ENCODE measurements around the gene MEGF9. TPM values are rescaled to one million over a fixed set of nuclear protein-coding genes. Genes with fewer than 3 reads are reported as not detected.

The MEGF9 gene
- total and polyA plus RNA-seq, 12 donors = 3.9 to 28.5 (median 19.7) TPM

DNA sequence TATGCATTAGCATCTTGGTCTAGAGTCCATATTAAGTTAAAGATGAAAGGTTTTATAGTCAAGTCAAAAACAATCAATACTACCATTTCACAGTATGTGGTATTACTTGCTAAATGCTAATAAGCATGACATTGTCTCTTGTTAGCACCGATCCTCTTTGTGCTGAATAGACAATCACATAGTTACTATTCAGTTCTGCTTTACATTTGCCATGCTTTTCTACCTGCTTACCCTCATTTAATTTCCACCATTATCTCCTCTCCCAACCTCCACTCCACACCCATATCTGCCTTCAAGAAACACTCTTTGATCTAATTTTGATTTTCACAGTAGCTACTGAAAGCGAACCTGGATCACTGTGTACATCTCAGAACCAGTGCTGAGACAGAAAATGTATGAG is 16.8 kb downstream of the MEGF9 start:
- 86 to 93% (median 89%) methylated on average over 2 of the region's 2 CpGs for WGBS, 4 donors
- H3K27me3 ChIP-seq = no peaks in the 10 kb centered on the region
- no peak for DNase-seq
- no peak overlapping the region for H3K27ac ChIP-seq
- H3K4me3 ChIP-seq = no peak overlapping the region
- intact Hi-C loops (cut with DNase I) = no loop called here
- H3K36me3 ChIP-seq (replicated peaks in 1 of 2) = no peaks in the 10 kb centered on the region
- H3K9me3 ChIP-seq (replicated peaks in 1 of 3) = no peaks in the 10 kb centered on the region
- TF ChIP-seq, protein P1, sequence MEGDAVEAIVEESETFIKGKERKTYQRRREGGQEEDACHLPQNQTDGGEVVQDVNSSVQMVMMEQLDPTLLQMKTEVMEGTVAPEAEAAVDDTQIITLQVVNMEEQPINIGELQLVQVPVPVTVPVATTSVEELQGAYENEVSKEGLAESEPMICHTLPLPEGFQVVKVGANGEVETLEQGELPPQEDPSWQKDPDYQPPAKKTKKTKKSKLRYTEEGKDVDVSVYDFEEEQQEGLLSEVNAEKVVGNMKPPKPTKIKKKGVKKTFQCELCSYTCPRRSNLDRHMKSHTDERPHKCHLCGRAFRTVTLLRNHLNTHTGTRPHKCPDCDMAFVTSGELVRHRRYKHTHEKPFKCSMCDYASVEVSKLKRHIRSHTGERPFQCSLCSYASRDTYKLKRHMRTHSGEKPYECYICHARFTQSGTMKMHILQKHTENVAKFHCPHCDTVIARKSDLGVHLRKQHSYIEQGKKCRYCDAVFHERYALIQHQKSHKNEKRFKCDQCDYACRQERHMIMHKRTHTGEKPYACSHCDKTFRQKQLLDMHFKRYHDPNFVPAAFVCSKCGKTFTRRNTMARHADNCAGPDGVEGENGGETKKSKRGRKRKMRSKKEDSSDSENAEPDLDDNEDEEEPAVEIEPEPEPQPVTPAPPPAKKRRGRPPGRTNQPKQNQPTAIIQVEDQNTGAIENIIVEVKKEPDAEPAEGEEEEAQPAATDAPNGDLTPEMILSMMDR (IDR thresholded peaks at IDR 0.05) = no peak
- TF ChIP-seq POLR2A (IDR thresholded peaks at IDR 0.05) = no peak
- H3K4me1 ChIP-seq (replicated peaks in 1 of 2) = peaks cover 9 to 28% of the 10 kb centered on the region in 2 donors

DNA sequence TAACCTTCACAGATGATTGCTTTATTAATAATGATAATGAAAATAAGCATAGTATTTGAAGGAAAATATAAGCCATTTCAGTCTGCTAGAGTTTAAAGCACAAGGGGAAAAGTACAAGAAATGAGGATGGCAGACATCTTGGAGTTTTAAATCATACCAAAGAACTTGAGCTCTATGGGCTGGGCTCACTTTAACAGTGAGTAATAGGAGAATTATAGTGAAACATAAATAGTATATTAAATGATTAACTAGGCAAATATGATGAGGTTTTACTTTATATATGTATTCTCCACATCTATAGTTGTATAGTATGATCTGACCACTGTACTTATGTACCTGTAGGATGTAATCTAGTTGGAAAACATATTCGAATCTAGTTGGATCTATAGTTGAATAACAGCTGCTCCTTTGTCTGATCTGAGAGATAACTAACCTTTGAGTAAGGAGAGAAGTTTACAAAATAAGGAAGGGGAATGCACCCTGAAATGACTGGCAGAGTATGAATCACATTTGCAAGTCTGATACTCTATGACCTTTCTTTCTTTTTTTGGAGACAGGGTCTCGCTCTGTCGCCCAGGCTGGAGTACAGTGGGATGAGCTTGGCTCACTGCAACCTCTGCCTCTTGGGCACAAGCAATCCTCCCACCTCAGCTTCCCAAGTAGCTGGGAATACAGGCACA is 17.6 kb downstream of the MEGF9 start:
- DNase-seq = no peak
- Histone ChIP-seq H3K27me3 (no peaks in the 10 kb centered on the region), H3K4me3 (no peak overlapping the region), H3K27ac (peak overlapping the region in 1 of 5 donors; percentile 25), H3K9me3 (replicated peaks in 1 of 3) (no peaks in the 10 kb centered on the region), H3K36me3 (replicated peaks in 1 of 2) (no peaks in the 10 kb centered on the region), H3K4me1 (replicated peaks in 1 of 2) (peaks cover 9 to 28% of the 10 kb centered on the region in 2 donors)
- intact Hi-C loops (cut with DNase I) = no loop called here
- TF ChIP-seq POLR2A (IDR thresholded peaks at IDR 0.05) = no peak
- TF ChIP-seq, protein P1 (IDR thresholded peaks at IDR 0.05) = no peak
- 39 to 61% (median 41%) methylated on average over 3 of the region's 3 CpGs for WGBS, 4 donors

DNA sequence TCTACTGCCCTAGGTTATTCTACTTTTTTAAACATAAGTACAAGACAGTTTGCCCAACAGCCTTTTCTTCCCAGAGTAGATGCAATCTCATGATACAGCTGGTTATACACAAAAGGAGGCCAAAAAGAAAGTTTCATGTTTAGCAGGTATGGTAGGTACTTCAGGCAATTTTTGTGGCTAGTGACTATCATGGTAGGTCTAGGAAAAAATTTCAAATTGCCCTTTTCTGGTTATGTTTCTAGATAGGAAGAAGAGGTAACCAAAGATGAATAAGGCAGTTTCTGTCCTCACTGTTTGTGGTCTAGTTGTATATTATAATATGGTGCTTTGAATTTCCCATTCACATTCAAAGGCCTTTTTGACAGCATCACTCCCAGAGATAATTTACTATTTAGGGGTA is 19.7 kb downstream of the MEGF9 start:
- no peak overlapping the region for H3K4me3 ChIP-seq
- no peaks in the 10 kb centered on the region for H3K9me3 ChIP-seq (replicated peaks in 1 of 3)
- intact Hi-C loops (cut with DNase I) = no loop called here
- TF ChIP-seq POLR2A (IDR thresholded peaks at IDR 0.05) = no peak
- TF ChIP-seq, protein P1 (IDR thresholded peaks at IDR 0.05) = no peak
- H3K4me1 ChIP-seq (replicated peaks in 1 of 2) = peaks cover 9 to 28% of the 10 kb centered on the region in 2 donors
- H3K27ac ChIP-seq = no peak overlapping the region
- no peaks in the 10 kb centered on the region for H3K27me3 ChIP-seq
- no peaks in the 10 kb centered on the region for H3K36me3 ChIP-seq (replicated peaks in 1 of 2)
- DNase-seq = no peak

DNA sequence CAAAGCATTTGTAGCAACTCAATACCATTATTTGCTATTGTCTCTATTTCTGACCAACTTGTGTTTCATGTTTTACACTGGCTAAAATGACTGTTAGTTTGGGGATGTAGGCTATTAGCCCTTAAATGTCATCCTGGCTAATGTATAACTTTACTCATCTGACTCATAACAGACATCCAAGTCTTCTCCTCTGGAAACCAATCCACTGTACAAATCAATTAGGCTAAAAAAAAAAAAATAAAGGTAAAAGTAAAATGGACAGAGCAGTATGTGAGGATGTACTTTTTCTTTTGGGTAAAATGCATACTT is 20.6 kb downstream of the MEGF9 start:
- H3K36me3 ChIP-seq (replicated peaks in 1 of 2) = no peaks in the 10 kb centered on the region
- intact Hi-C loops (cut with DNase I) = no loop called here
- no peak for DNase-seq
- no peak for TF ChIP-seq POLR2A (IDR thresholded peaks at IDR 0.05)
- TF ChIP-seq, protein P1 (IDR thresholded peaks at IDR 0.05) = no peak
- no peaks in the 10 kb centered on the region for H3K27me3 ChIP-seq
- no peak overlapping the region for H3K27ac ChIP-seq
- no peaks in the 10 kb centered on the region for H3K9me3 ChIP-seq (replicated peaks in 1 of 3)
- peaks cover 9 to 28% of the 10 kb centered on the region in 2 donors for H3K4me1 ChIP-seq (replicated peaks in 1 of 2)
- no peak overlapping the region for H3K4me3 ChIP-seq

Measured in adrenal gland (tissue), 12 donors.